ENCODE data around the gene FAM53B.

FAM53B gene

DNA sequence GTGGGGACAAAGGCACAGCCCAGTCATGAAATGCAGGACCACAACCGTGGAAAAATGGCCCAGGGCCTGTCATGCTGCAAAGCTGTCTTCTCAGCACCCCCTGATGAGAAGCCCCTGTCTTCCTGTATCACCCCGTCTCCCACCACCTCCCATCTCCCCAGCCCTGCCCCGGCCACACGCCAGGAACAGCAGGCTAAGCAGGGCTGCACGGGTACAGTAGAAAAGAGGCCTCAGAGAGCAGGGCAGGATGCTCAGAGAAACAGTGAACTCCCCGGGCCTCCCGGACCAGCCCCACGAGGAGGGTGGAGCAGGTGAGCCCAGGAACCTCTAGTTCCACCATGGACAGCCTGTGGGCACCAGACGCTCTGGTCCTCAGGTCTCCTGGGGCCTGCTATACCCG, 77.7 kb downstream of the FAM53B start:
- CTCF ChIA-PET: interaction anchor here (0.6 kb wide), 1 partner anchor 548 kb away, joined by 4 read pairs; no protein-coding TSS in a partner anchor

DNA sequence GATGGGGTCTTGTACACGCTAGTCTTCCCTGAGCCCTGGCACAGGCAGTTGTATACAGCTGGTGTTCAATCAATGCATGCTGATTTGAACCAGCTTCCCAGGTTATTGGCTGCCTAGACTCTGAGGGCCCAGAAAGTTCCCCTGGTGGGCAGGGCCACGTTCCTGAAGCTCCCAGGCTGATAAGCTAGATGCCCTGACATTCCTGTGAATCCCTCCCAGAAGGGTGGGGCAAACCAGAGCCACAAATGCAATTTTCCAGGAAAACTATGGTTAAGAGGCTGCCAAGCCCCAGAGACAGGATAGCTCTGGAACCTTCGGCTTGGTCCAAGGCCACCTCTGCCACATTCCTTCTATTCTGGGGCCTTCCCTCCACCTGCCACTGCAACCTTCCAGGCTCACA, 78.2 kb downstream of the FAM53B start:
- Histone ChIP-seq H3K4me1 (ENCODE audit: control insufficient read depth, insufficient read depth, low read length) (no peaks in the 10 kb centered on the region), H3K4me3 (ENCODE audit: low read depth, low read length) (no peak overlapping the region), H3K9me3 (ENCODE audit: control insufficient read depth, insufficient read depth, low read depth, low read length) (no peaks in the 10 kb centered on the region), H3K36me3 (ENCODE audit: control insufficient read depth in 2 of 2, insufficient read depth in 1 of 2, low read length in 2 of 2) (peaks cover 0 to 7% of the 10 kb centered on the region in 2 experiments; a peak in 2 of 3 replicates), H3K27ac (ENCODE audit: extremely low read depth, low read depth, low read length) (no peak overlapping the region)
- peak; percentile 63; the same call in 1 of the 2 replicates for TF ChIP-seq KLF1 (tag by site-specific recombination; IDR thresholded peaks at IDR 0.05)
- TF ChIP-seq GLI2 (tag by site-specific recombination; IDR thresholded peaks at IDR 0.05; ENCODE audit: borderline replicate concordance, low read depth): no peak
- TF ChIP-seq, protein P1, sequence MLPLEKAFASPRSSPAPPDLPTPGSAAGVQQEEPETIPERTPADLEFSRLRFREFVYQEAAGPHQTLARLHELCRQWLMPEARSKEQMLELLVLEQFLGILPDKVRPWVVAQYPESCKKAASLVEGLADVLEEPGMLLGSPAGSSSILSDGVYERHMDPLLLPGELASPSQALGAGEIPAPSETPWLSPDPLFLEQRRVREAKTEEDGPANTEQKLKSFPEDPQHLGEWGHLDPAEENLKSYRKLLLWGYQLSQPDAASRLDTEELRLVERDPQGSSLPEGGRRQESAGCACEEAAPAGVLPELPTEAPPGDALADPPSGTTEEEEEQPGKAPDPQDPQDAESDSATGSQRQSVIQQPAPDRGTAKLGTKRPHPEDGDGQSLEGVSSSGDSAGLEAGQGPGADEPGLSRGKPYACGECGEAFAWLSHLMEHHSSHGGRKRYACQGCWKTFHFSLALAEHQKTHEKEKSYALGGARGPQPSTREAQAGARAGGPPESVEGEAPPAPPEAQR (tag by site-specific recombination; IDR thresholded peaks at IDR 0.05): no peak
- no peak for TF ChIP-seq GLIS1 (tag by site-specific recombination; IDR thresholded peaks at IDR 0.05)
- POLR2A ChIA-PET: no interaction called here
- CTCF ChIA-PET: no interaction called here

More for the DNA sequence above, 77.7 kb downstream of the FAM53B start:
- Histone ChIP-seq H3K36me3 (ENCODE audit: control insufficient read depth in 2 of 2, insufficient read depth in 1 of 2, low read length in 2 of 2) (peaks cover 0 to 7% of the 10 kb centered on the region in 2 experiments; a peak in 2 of 3 replicates), H3K27ac (ENCODE audit: extremely low read depth, low read depth, low read length) (no peak overlapping the region), H3K4me3 (ENCODE audit: low read depth, low read length) (no peak overlapping the region), H3K9me3 (ENCODE audit: control insufficient read depth, insufficient read depth, low read depth, low read length) (no peaks in the 10 kb centered on the region), H3K4me1 (ENCODE audit: control insufficient read depth, insufficient read depth, low read length) (no peaks in the 10 kb centered on the region)
- no peak for TF ChIP-seq ZNF623 (tag by site-specific recombination; IDR thresholded peaks at IDR 0.05)
- no peak for TF ChIP-seq ZNF560 (tag by site-specific recombination; IDR thresholded peaks at IDR 0.05; ENCODE audit: borderline replicate concordance)
- no peak for TF ChIP-seq ZBTB7A (tag by site-specific recombination; IDR thresholded peaks at IDR 0.05; ENCODE audit: low read depth)
- no peak for TF ChIP-seq ZNF133 (tag by site-specific recombination; IDR thresholded peaks at IDR 0.05)
- no peak for TF ChIP-seq ZNF777 (tag by site-specific recombination; IDR thresholded peaks at IDR 0.05; ENCODE audit: borderline replicate concordance)
- TF ChIP-seq RBAK (tag by site-specific recombination; IDR thresholded peaks at IDR 0.05): no peak
- TF ChIP-seq ZNF184 (tag by site-specific recombination; IDR thresholded peaks at IDR 0.05): no peak
- TF ChIP-seq, protein P2, sequence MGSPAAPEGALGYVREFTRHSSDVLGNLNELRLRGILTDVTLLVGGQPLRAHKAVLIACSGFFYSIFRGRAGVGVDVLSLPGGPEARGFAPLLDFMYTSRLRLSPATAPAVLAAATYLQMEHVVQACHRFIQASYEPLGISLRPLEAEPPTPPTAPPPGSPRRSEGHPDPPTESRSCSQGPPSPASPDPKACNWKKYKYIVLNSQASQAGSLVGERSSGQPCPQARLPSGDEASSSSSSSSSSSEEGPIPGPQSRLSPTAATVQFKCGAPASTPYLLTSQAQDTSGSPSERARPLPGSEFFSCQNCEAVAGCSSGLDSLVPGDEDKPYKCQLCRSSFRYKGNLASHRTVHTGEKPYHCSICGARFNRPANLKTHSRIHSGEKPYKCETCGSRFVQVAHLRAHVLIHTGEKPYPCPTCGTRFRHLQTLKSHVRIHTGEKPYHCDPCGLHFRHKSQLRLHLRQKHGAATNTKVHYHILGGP (tag by site-specific recombination; IDR thresholded peaks at IDR 0.05): no peak
- no peak for TF ChIP-seq ZNF391 (tag by site-specific recombination; IDR thresholded peaks at IDR 0.05; ENCODE audit: borderline replicate concordance, low read depth)
- TF ChIP-seq, protein P3, sequence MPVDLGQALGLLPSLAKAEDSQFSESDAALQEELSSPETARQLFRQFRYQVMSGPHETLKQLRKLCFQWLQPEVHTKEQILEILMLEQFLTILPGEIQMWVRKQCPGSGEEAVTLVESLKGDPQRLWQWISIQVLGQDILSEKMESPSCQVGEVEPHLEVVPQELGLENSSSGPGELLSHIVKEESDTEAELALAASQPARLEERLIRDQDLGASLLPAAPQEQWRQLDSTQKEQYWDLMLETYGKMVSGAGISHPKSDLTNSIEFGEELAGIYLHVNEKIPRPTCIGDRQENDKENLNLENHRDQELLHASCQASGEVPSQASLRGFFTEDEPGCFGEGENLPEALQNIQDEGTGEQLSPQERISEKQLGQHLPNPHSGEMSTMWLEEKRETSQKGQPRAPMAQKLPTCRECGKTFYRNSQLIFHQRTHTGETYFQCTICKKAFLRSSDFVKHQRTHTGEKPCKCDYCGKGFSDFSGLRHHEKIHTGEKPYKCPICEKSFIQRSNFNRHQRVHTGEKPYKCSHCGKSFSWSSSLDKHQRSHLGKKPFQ (tag by site-specific recombination; IDR thresholded peaks at IDR 0.05): no peak
- no peak for TF ChIP-seq ZEB2 (tag by site-specific recombination; IDR thresholded peaks at IDR 0.05)
- POLR2A ChIA-PET: no interaction called here

DNA sequence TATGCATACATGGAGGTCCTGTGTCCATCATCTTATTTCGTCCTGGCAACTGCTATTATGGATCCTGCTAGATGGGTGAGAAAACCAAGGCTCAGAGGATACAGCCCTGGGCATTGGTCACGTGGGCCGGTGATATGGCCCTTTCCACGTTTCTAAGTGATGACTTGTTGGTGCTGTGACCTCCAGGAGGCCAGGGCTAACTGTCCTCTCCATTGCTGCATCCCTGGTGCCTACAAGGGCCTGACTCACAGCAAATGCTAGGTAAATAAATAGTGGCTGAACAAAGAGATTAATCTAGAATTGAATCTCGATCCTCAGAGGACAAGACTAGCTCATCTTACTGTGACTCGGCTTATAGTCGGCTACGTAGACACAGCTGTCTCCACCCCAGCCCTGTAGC, 78.6 kb downstream of the FAM53B start:
- no peaks in the 10 kb centered on the region for H3K9me3 ChIP-seq (ENCODE audit: control insufficient read depth, insufficient read depth, low read depth, low read length)
- peaks cover 0 to 7% of the 10 kb centered on the region in 2 experiments; a peak in 2 of 3 replicates for H3K36me3 ChIP-seq (ENCODE audit: control insufficient read depth in 2 of 2, insufficient read depth in 1 of 2, low read length in 2 of 2)
- POLR2A ChIA-PET: no interaction called here
- no peaks in the 10 kb centered on the region for H3K4me1 ChIP-seq (ENCODE audit: control insufficient read depth, insufficient read depth, low read length)
- no peak overlapping the region for H3K27ac ChIP-seq (ENCODE audit: extremely low read depth, low read depth, low read length)
- H3K4me3 ChIP-seq (ENCODE audit: low read depth, low read length): no peak overlapping the region
- CTCF ChIA-PET: no interaction called here
- no peak for TF ChIP-seq ZNF76 (tag by site-specific recombination; IDR thresholded peaks at IDR 0.05; ENCODE audit: borderline replicate concordance, low read depth)
- no peak for TF ChIP-seq WT1 (tag by site-specific recombination; IDR thresholded peaks at IDR 0.05)
- no peak for TF ChIP-seq ZNF660 (tag by site-specific recombination; IDR thresholded peaks at IDR 0.05)
- TF ChIP-seq ZBTB7A (tag by site-specific recombination; IDR thresholded peaks at IDR 0.05; ENCODE audit: low read depth): no peak
- TF ChIP-seq ZNF621 (tag by site-specific recombination; IDR thresholded peaks at IDR 0.05): no peak
- no peak for TF ChIP-seq ZNF777 (tag by site-specific recombination; IDR thresholded peaks at IDR 0.05; ENCODE audit: borderline replicate concordance)
- TF ChIP-seq HOXD13 (CRISPR knock-in tag; IDR thresholded peaks at IDR 0.05; ENCODE audit: borderline replicate concordance): no peak
- no peak for TF ChIP-seq ZNF473 (tag by site-specific recombination; IDR thresholded peaks at IDR 0.05)
- no peak for TF ChIP-seq EGR2 (tag by site-specific recombination; IDR thresholded peaks at IDR 0.05; ENCODE audit: low read depth)
- TF ChIP-seq, protein P3 (tag by site-specific recombination; IDR thresholded peaks at IDR 0.05): no peak
- no peak for TF ChIP-seq ZNF664 (tag by site-specific recombination; IDR thresholded peaks at IDR 0.05)
- TF ChIP-seq, protein P4, sequence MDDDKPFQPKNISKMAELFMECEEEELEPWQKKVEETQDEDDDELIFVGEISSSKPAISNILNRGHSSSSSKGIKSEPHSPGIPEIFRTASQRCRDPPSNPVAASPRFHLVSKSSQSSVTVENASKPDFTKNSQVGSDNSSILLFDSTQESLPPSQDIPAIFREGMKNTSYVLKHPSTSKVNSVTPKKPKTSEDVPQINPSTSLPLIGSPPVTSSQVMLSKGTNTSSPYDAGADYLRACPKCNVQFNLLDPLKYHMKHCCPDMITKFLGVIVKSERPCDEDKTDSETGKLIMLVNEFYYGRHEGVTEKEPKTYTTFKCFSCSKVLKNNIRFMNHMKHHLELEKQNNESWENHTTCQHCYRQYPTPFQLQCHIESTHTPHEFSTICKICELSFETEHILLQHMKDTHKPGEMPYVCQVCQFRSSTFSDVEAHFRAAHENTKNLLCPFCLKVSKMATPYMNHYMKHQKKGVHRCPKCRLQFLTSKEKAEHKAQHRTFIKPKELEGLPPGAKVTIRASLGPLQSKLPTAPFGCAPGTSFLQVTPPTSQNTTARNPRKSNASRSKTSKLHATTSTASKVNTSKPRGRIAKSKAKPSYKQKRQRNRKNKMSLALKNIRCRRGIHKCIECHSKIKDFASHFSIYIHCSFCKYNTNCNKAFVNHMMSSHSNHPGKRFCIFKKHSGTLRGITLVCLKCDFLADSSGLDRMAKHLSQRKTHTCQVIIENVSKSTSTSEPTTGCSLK (tag by site-specific recombination; IDR thresholded peaks at IDR 0.05): no peak
